Measurements from ENCODE around the gene TANGO6. TPM values are rescaled to one million over a fixed set of nuclear protein-coding genes. Genes with fewer than 3 reads are reported as not detected.

The TANGO6 gene
- total RNA-seq, 2 experiments from 2014 or later, result 17.1 to 18.1 TPM

GRCh38 chr16:69014811-69015210, 171.5 kb downstream of the TANGO6 start:
- Mint-ChIP-seq H3K27ac (no peak overlapping the region), H3K4me3 (no peak overlapping the region), H3K27me3 (no peaks in the 10 kb centered on the region), H3K4me1 (ENCODE audit: low read depth) (no peaks in the 10 kb centered on the region), H3K36me3 (ENCODE audit: low read depth) (peaks cover 34% of the 10 kb centered on the region), H3K9me3 (no peaks in the 10 kb centered on the region)
- no peaks in the 10 kb centered on the region for H3K9me3 ChIP-seq (ENCODE audit: control insufficient read depth in 1 of 2, insufficient read depth in 1 of 2, low read length in 2 of 2)
- H3K36me3 ChIP-seq (ENCODE audit: insufficient read depth, low read length), result peaks cover 3% of the 10 kb centered on the region
- no peak overlapping the region for H3K27ac ChIP-seq (ENCODE audit: low read depth in 1 of 2, low read length in 2 of 2)
- TF ChIP-seq CTCF (IDR thresholded peaks at IDR 0.05), result no peak
- no peaks in the 10 kb centered on the region for H3K4me1 ChIP-seq (ENCODE audit: insufficient read depth, low read length)
- H3K4me3 ChIP-seq (ENCODE audit: low read length), result no peak overlapping the region
- ATAC-seq (ENCODE audit: poor library complexity) (no peak), DNase-seq (no peak)
- ChIA-PET POLR2A (no interaction called here), CTCF (no interaction called here)
- intact Hi-C loops (cut with DNase I, micrococcal nuclease), result no loop called here
- no peaks in the 10 kb centered on the region for H3K27me3 ChIP-seq (ENCODE audit: control insufficient read depth in 1 of 2, insufficient read depth in 2 of 2, low read length in 2 of 2)

GRCh38 chr16:69017036-69017783, 173.9 kb downstream of the TANGO6 start:
- Histone ChIP-seq H3K4me1 (ENCODE audit: insufficient read depth, low read length) (no peaks in the 10 kb centered on the region), H3K27ac (ENCODE audit: low read depth in 1 of 2, low read length in 2 of 2) (no peak overlapping the region), H3K4me3 (ENCODE audit: low read length) (no peak overlapping the region), H3K36me3 (ENCODE audit: insufficient read depth, low read length) (peaks cover 3% of the 10 kb centered on the region), H3K27me3 (ENCODE audit: control insufficient read depth in 1 of 2, insufficient read depth in 2 of 2, low read length in 2 of 2) (no peaks in the 10 kb centered on the region), H3K9me3 (ENCODE audit: control insufficient read depth in 1 of 2, insufficient read depth in 1 of 2, low read length in 2 of 2) (no peaks in the 10 kb centered on the region)
- CTCF ChIA-PET, result no interaction called here
- Mint-ChIP-seq H3K27ac (no peak overlapping the region), H3K9me3 (no peaks in the 10 kb centered on the region), H3K4me1 (ENCODE audit: low read depth) (no peaks in the 10 kb centered on the region), H3K4me3 (no peak overlapping the region), H3K27me3 (no peaks in the 10 kb centered on the region), H3K36me3 (ENCODE audit: low read depth) (peaks cover 30% of the 10 kb centered on the region)
- TF ChIP-seq CTCF (IDR thresholded peaks at IDR 0.05), result no peak
- POLR2A ChIA-PET, result no interaction called here
- DNase-seq (no peak), ATAC-seq (ENCODE audit: poor library complexity) (no peak)
- intact Hi-C loops (cut with DNase I, micrococcal nuclease), result no loop called here

GRCh38 chr16:69019811-69020210, 176.5 kb downstream of the TANGO6 start:
- H3K27me3 Mint-ChIP-seq, result no peaks in the 10 kb centered on the region
- ATAC-seq (ENCODE audit: poor library complexity) (no peak), DNase-seq (no peak)
- ChIA-PET POLR2A (no interaction called here), CTCF (no interaction called here)
- Histone ChIP-seq H3K36me3 (ENCODE audit: insufficient read depth, low read length) (peaks cover 12% of the 10 kb centered on the region), H3K4me3 (ENCODE audit: low read length) (no peak overlapping the region), H3K4me1 (ENCODE audit: insufficient read depth, low read length) (no peaks in the 10 kb centered on the region), H3K9me3 (ENCODE audit: control insufficient read depth in 1 of 2, insufficient read depth in 1 of 2, low read length in 2 of 2) (no peaks in the 10 kb centered on the region), H3K27ac (ENCODE audit: low read depth in 1 of 2, low read length in 2 of 2) (no peak overlapping the region), H3K27me3 (ENCODE audit: control insufficient read depth in 1 of 2, insufficient read depth in 2 of 2, low read length in 2 of 2) (no peaks in the 10 kb centered on the region)
- H3K36me3 Mint-ChIP-seq (ENCODE audit: low read depth), result peaks cover 46% of the 10 kb centered on the region
- TF ChIP-seq CTCF (IDR thresholded peaks at IDR 0.05), result no peak
- H3K9me3 Mint-ChIP-seq, result no peaks in the 10 kb centered on the region
- H3K27ac Mint-ChIP-seq, result no peak overlapping the region
- H3K4me1 Mint-ChIP-seq (ENCODE audit: low read depth), result no peaks in the 10 kb centered on the region
- no peak overlapping the region for H3K4me3 Mint-ChIP-seq
- intact Hi-C loops (cut with DNase I, micrococcal nuclease), result no loop called here
